T-helper 2 cell (primary cell): Measurements from ENCODE around the gene RTP1.
A peak's percentile ranks its signal among the peaks of the same experiment; 100 is the strongest.
"Not testable (repeated sequence)": the region's sequence is repeated elsewhere in the genome, so short reads cannot be mapped to it uniquely, and the experiment has no call there.

Experiments
- DNase-seq, 5 experiments: peaks; one replicate each; pipeline versions ENCODE4 v3.0.0 to v3.0.0-alpha.2; 2012 to 2022

RTP1 gene

DNA sequence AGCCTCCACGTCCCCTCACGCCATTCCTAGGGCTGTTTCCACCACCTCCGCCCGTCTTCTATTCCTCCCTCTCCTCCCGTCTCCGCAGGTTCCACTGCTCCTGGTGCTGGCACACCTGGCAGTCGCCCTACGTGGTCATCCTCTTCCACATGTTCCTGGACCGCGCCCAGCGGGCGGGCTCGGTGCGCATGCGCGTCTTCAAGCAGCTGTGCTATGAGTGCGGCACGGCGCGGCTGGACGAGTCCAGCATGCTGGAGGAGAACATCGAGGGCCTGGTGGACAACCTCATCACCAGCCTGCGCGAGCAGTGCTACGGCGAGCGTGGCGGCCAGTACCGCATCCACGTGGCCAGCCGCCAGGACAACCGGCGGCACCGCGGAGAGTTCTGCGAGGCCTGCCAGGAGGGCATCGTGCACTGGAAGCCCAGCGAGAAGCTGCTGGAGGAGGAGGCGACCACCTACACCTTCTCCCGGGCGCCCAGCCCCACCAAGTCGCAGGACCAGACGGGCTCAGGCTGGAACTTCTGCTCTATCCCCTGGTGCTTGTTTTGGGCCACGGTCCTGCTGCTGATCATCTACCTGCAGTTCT is 2.3 kb downstream of the RTP1 start:
- DNase-seq, result not testable (repeated sequence)

DNA sequence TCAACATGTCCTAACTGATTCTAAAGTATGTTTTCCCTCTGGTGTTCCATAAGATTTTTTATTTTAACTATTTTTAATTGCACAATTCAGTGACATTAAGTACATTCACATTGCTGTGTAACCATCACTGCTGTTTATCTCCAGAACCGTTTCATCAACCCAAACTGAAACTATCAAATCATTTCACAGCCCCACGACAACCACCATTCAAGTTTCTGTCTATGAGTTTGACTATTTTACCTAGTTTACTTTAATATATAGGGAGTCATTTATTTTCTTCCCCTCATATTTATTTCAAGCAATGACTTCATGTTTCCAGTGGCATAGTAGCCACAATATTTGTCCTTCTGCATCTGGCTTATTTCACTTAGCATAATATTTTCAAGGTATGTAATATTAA is 8.4 kb downstream of the RTP1 start:
- DNase-seq, result no peak

DNA sequence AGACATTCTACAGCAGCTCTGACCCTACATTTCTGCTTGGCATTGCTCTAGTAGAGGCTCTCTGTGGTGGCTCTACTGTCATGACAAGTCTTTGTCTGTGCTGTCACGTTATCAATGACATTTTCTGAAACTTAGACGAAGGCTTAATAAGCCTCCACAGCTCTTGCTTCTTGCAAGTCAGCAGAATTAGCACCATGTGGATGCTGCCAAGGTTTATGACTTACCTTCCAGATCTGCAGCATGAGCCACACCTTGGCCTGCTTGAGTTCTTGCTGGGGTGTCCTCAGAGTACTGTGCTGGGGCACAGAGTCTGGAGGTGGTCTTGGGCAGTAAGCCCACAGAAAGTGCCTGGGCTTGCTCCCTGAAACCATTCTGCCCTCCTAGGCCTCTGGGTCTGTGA is 9.8 kb downstream of the RTP1 start:
- no peak for DNase-seq

DNA sequence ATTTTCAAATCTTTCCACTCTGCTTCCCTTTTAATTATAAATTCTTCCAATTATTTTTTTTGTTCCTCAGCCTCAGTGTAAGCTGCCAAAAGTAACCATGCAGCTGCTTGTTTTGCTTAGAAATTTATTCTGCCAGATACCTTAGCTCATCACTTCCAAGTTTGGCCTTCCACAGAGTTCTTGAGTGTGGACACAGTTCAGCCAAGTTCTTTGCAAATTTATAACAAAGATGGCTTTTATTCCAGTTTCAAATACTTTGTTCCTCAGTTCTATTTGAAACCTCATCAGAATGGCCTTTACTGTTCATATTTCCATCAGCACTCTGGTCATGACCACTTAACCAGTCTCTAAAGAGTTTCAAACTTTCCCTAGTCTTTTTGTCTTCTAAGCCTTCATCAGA is 10.3 kb downstream of the RTP1 start:
- DNase-seq, result no peak

DNA sequence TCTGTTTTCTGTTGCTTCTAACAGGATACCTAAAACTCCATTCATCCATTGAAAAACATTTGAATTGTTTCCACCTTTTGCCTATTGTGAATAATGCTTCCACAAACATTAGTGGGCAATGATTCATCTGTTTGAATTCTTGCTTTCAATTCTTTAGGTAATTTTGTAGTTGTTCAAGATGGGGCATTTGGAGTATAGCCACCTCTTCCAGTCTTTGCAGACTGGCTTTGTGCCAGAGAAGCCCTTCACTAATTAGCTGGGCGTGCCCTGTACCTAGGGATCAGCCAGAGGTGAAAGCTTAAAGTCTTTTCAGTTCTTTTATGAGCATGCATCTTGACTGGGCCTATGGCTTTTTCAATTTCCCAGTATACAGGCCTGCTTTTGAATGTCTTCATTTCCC is 10.9 kb downstream of the RTP1 start:
- no peak for DNase-seq

DNA sequence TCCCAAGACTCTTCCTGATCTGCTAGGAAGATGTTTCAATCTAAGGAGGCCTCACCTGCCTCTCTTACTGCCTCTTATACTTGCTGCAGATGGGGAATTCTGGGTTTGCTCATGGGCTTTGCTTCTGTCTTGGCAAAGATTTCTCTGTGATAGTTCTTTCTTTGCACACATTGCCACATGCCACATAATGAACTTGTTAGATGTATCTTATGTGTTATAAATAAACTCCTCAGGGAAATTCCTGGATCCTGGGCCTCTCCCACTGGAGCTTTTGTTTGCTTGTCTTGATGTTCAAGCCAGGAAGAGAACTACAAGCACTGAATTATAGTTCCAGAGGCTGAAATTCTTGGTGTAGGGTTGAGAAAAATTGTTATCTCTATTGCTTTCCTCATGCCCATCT is 12.2 kb downstream of the RTP1 start:
- DNase-seq, result no peak

DNA sequence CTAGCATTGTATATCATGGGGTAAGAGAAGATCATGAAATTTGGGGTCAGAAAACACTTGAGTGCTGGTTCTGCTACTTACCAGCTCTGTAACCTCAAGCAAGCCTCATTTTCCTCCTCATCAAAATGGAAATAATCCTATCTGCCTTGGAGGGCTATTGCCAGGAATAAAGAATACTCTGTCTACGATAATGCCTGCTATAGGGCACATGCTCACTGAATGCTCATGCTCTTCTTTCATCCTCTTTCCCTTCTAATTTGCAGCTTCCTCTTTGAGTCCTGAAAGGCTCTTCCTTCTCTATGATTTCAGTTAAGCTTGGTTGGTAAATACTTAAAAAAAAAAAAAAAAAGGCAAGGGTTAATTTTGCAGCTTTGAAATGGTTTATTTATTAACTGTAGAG is 12.8 kb downstream of the RTP1 start:
- DNase-seq, result no peak

DNA sequence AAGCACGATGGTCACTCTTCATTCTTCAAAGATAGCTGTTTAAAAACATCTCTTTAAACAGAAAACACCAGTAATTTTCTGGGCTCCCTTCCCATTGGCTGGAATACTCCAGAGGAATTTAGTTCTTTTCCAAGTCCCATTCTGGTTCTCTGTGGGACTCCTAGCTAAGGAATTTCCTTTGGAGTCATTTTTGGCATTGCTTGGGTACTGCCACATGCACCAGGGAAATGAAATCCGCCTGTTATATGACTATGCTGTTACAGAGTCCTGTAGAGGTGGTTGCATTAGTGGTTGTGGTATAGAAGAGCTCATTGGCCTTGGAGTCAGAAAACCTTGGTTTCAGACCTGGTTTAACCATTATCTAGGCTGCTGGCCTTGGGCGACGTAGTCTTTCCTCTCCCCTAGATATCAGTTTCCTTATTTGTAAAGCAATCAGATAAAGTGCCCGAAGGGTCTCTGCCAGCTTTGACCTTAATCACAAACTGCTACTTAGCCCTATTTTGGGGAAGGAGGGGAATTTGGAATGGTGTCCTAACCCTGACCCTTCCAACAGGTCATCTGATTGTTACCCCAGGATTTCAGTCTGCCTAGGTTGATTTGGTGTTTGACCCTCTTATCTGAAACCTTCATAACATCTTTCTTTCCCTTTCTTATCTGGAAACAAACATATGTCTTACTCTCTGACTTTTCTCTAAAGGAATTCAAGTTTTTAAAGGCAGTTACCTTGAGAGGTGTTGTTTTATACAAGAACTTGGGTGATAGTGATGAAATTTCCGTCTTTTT is 13.4 kb downstream of the RTP1 start:
- DNase-seq, result no peak

DNA sequence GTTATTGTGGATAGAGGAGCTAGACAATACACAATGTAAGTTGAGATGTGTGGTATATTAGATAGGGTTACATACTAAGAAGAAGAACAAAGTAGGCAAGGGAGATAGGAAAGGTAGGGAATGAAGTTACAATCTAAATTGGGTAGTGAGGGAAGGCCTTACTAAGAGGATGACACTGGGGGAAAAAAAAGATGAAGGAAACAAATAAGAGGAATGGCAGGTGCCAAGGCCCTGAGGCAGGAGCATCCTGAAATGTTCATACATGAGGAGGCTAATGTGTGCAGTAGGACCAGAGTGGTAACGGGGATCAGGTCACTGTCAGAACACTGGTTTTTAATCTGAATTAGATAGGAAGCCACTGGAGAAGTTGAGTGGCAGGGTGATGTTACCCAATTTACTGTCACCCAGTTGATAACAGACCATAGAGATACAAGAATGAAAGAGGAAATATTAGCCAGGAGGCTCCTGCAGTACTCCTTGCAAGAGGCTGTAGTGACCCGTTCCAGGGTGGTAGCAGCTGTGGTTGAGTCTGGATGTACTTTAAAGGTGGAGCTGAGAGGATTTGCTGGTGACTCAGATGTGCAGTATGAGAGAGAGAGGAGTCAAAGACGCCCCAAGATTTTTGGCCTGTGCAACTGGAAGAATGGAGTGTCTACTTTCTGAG is 14.4 kb downstream of the RTP1 start:
- DNase-seq, result no peak

DNA sequence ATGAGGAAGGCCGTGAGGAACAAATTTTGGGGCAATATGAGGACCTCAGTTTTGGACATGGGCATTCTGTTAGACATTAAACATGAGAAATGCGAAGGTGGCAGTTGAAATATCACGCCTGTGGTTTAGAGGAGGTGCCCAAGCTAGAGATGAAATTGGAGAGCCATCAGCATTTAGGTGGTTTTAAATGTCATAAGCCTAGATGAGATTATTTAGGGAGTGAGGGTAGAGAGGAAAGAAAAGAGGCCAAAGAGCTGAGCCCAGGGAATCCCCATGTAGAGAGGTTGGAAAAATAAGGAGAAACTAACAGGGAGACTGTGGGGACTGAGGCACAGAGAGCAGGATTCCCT is 14.9 kb downstream of the RTP1 start:
- no peak for DNase-seq

DNA sequence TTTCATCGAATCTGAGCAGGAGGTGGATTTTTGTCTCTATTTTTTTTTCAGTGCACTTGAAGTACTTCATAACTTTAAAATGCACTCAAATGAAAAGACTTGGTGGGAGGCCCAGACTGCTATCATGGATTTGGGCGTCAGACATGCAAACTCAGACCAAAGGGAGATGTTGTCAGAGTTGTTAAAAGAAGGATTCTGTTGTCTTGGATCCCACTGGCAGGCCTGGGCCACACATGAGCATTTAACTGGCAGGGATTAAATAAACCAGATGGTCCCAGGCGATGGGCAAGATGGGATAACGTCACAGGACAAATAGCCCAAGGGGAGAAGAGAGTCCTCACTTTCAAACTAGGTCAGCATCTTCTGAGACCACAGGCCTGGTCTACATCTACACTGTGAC is 15.4 kb downstream of the RTP1 start:
- DNase-seq, result no peak

DNA sequence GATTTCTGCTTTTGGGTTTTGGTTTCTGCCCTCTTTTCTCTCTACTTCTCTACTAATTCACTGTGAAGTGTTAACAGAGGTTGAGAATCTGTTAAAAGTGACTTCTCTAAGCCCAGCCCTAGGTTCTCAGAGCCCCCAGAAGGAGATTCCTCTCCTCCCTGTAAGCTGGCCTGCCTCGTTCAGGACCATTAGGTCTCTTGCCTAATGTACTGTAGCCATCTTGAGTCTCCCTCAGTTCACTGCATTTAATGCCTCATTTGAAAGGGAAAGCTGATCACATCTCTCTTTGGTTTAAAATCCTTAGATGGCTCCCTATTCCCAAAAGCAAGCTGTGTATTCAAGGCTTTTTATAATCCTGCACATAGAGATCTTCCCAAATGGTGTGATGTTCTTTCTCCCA is 16.3 kb downstream of the RTP1 start:
- no peak for DNase-seq

DNA sequence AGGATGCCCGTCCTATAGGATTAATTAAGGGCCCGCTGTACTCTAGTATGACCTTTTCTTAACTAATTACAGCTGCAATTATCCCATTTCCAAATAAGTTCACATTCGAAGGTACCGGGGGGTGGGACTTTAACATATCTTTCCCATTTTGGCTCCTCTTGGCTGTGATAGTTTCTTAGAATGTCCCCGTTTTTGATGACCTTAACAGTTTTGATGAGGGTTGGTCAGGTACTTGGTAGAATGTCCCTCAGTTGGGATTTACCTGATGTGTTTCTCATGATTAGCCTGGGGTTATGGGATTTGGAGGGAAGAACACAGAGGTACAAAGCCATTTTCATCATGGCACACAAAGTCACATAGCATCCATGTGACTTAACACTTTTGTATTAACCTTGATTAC is 18.2 kb downstream of the RTP1 start:
- DNase-seq, result no peak

DNA sequence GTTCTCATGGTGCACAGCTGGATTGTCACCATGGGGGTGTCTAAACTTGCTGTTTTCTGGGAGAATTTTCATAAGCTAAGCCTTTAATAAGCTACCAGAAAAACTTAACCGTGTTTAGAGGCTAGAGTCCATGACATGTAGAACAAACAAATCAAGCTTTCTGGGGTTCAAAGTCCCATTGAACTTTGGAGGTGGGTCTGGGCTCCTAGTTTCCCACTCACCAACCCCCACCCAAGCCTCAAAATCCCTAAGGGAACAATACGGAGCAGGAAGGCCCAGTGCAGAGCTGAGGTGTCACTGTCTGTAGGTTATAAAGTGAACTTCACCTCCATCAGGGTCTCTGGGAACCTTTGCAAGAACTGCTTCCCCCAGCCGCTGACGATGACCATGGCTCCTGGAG is 25.5 kb downstream of the RTP1 start:
- DNase-seq, result no peak

DNA sequence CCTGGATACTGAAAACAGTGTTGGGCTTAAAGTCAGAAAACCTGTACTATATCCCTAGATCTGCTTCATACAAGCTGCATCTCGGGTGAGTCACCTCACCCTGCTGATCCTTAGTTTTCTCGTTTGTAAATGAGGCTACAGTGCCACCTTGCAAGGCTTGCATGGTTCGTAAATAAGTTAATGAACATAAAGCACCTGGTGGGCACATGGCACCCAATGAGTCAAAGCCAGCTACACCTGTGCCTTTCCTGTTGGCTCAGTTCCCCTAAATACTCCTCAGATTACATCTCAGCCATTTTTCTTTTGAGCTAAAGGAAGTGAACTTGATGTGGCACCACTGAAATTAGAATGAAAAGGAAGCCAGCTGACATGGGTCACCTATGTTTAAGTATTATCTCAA is 26.5 kb downstream of the RTP1 start:
- DNase-seq, result peak in 1 of 5 experiments; percentile 16

DNA sequence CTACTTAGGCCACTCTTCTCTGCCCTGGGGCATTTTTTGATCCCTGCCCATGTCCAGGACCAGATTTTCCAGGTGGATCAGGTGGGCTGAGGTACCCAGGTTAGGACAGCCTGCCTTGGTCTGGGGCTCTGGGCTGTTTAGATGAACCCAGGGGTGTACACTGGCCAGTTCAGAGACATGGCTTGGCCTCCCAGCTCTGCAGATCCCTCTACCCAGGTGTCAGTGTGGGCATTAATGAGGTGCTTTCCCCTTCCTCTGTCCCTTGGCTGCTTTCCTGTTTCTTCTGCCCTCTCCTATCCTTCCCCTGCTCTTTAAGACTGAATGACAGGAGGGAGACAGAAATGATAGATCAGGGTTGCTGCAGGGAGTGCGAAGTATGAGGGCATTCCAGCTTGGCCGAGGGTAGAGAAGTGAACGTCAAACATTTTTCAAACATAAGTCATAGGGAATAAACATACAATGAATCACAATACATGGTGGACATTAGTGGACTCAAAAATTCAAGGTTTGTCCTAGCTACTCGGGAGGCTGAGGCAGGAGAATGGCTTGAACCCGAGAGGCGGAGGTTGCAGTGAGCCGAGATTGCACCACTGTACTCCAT is 30.5 kb downstream of the RTP1 start:
- DNase-seq, result no peak

DNA sequence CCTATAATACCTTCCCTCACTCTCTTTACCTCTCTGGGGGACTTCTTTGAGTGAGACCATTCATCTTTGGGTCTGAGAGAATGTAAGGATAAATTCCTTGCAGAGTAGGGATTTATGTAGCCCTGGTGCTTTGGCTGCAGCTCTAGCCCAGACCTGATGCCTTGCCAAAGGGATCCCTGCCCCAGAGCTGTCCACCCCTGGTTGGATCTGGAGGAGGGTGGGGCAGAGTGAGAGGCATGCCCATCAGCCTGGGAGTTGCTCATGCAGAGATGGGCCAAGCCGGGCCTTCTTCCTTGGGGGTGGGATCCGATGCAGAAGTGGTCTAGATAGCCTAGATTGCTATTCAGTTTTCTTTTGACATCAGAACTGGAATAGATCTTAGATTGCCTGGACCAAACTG is 31.5 kb downstream of the RTP1 start:
- no peak for DNase-seq

DNA sequence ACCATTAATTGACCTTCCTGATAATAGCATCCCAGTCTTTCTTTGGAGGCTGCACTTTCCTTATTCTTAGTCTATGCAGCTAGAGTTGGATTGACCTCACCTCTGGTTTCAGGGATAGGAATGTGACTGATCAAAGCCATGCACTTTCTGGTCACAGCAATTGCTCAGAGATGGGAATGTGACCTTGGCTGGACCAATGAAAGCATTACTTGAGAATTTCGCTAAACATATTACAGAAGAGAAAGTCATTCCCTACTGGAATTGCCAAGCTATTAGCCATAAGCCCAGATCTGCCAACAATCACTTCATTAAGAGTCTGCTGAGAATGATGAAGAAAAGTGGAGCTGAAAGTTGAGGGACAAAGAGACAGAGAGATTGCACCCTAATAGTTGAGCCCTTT is 32.7 kb downstream of the RTP1 start:
- no peak for DNase-seq

DNA sequence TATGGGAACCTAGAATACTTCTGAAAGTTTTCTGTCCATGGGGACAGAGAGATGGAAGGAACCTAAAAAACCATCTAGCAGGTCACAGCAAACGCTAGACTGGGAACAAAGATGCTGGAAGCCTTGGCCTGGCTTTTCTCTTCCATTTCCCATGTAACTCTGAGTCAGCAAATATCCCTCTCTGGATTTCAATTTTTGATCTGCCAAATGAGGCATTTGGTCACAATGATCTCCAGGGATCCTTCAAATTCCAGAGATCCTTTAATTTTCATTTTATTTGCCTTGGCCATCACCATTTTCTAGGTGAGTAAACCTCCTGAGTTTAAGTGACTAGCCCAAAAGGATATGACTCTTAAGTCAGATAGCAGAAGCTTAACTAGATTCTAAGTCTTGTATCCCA is 39.7 kb downstream of the RTP1 start:
- DNase-seq, result no peak

DNA sequence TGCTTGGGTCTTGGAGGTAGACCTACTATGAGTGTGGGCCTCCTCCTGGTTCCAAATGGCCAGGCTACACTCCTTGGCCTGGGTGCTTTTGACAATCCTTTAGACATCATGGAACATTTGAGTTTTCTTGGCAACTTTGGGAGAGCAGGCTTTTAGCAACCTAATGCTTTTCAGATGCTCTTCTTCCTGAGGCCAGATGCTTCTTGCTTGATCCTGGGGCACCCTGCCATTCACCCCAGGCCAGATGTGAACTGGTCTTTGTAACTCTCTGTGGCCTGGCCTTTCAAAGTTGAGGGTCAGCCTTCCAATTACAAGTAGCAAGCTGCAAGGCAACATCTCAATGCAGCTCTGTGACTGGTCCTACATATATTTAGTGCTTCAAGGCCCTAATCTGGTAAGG is 40.5 kb downstream of the RTP1 start:
- no peak for DNase-seq

DNA sequence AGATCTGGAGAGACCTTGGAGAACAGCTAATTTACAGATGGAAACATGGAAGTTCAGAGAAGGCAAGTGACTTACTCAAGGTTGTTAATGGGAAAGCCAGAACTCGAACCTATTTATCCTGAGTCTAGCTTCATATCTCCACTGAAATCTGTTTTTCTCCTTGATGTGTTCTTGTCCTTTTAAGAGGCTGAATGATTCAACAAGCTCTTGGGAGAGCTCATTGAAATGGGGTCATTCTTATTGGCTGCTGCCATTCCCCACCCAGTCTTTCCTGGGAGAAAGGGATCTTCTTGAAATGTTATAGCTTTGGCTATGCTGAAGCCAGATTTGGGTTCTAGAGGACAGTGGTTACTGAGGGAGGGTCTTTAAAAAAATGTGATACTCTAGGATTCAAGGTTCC is 41.0 kb downstream of the RTP1 start:
- DNase-seq, result no peak

DNA sequence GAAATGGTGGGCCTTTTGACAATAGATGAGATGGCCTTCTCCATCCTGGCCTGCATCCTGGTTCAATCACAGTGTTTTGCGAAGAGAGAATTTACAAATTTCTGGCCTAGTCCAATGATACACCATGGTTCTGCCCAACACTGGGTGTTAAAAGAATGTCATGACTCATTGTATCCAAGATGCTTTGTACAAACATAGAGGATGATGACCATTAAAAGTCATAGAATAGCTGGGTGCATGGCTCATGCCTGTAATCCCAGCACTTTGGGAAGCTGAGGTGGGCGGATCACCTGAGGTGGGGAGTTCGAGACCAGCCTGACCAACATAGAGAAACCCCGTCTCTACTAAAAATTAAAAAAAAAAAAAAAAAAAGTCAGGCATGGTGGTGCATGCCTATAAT is 41.5 kb downstream of the RTP1 start:
- DNase-seq, result not testable (repeated sequence)

DNA sequence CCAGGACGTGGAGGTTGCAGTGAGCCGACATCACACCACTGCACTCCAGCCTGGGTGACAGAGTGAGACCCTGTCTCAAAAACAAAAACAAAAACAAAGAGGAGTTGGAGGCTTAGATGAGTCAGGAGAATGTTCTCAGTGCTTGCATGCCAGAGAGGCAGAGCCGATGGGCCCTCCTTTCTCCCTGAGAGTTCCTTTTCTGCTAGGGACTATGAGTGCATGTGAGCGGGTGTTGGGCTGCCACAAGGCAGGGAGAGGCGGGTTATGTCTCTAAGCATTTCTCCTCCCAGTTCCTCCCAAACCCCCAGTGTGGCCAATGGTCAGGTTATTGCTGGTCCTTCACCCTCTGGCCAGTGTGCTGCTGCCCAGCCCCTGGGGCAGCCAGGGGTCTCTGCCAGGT is 45.1 kb downstream of the RTP1 start:
- no peak for DNase-seq

DNA sequence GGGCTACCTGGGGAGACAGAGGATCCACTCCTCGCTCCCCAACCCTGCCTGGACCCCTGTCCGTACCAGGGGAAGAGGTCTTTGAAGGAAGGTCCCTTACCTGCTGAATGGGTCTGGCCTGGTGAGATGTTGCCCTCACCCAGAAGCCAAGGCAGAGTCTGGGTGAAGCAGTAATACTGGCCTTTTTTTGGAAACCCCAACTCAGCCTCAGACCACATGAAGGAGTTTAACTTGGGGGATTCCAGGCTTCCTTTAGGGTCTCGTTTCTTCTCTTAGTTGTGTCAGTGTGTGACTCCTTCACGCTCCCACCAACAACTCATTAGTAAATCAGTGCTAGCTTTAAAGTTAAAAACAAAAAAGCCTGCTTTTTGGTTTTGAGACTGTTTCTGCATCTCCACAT is 45.6 kb downstream of the RTP1 start:
- DNase-seq, result no peak
